HG02588 (cell line): Measurements from ENCODE around the gene AJAP1.

Experiments used
- ATAC-seq: cut with Tn5 transposase; IDR thresholded peaks from one replicate; pipeline ENCODE4 v1.9.1; 2021; ENCODE audit warnings: mild to moderate bottlenecking, moderate library complexity; ENCODE audit not compliant: unreplicated experiment

AJAP1 gene

GRCh38 chr1:4762146-4762545, 107.7 kb downstream of the AJAP1 start:
- ATAC-seq = no peak

- ATAC-seq = no peak
Measured at GRCh38 chr1:4767308-4767707, 112.9 kb downstream of the AJAP1 start.

- ATAC-seq = no peak
Measured at GRCh38 chr1:4768553-4768952, 114.1 kb downstream of the AJAP1 start.

- ATAC-seq = no peak
Measured at GRCh38 chr1:4769516-4770280, 115.3 kb downstream of the AJAP1 start.

GRCh38 chr1:4770713-4771112, 116.3 kb downstream of the AJAP1 start:
- ATAC-seq = no peak

GRCh38 chr1:4771267-4771666, 116.9 kb downstream of the AJAP1 start:
- ATAC-seq = no peak

GRCh38 chr1:4771721-4772120, 117.3 kb downstream of the AJAP1 start:
- no peak for ATAC-seq

- ATAC-seq = no peak
Measured at GRCh38 chr1:4772294-4773010, 118.0 kb downstream of the AJAP1 start.

GRCh38 chr1:4773226-4773625, 118.8 kb downstream of the AJAP1 start:
- ATAC-seq = no peak

GRCh38 chr1:4775506-4775905, 121.1 kb downstream of the AJAP1 start:
- ATAC-seq = no peak

- no peak for ATAC-seq
Measured at GRCh38 chr1:4778056-4778455, 123.6 kb downstream of the AJAP1 start.

GRCh38 chr1:4781646-4782045, 127.2 kb downstream of the AJAP1 start:
- no peak for ATAC-seq

GRCh38 chr1:4784761-4785160, 130.4 kb downstream of the AJAP1 start:
- ATAC-seq = no peak

GRCh38 chr1:4786055-4786454, 131.6 kb downstream of the AJAP1 start:
- no peak for ATAC-seq

- no peak for ATAC-seq
Measured at GRCh38 chr1:4787551-4787950, 133.1 kb downstream of the AJAP1 start.

GRCh38 chr1:4792565-4792964, 138.2 kb downstream of the AJAP1 start:
- ATAC-seq = no peak

- no peak for ATAC-seq
Measured at GRCh38 chr1:4794020-4794780, 139.8 kb downstream of the AJAP1 start.

- no peak for ATAC-seq
Measured at GRCh38 chr1:4796161-4797015, 142.0 kb downstream of the AJAP1 start.

GRCh38 chr1:4797016-4797410, 142.6 kb downstream of the AJAP1 start:
- ATAC-seq = no peak

GRCh38 chr1:4797429-4797828, 143.0 kb downstream of the AJAP1 start:
- no peak for ATAC-seq
